HCT116 (cell line): ENCODE results near the gene SLK. TPM values are rescaled to one million over a fixed set of nuclear protein-coding genes. Genes with fewer than 3 reads are reported as not detected.

ENCODE experiments used
- ATAC-seq: fragments of 200-7000 bp; cut with Tn5 transposase; 2 replicates; pipeline ENCODE4 v1.9.1; 2020; ENCODE audit warnings: mild to moderate bottlenecking, moderate library complexity
- BruUV-seq: library from RNA; stranded (reverse); fragments of 400-500 nt; replicated peaks from 2 replicates; lab custom pipeline; 2021; lab: Mats Ljungman, UMichigan
- CTCF ChIA-PET: fragments of 300-600 bp; sonication (Branson Sonifier 250); formaldehyde crosslinking; loops from one replicate; lab custom pipeline; 2021; ENCODE audit warnings: antibody characterized with exemption; lab: Charles Lee
- POLR2A ChIA-PET: fragments of 300-600, 350-600 bp; sonication (Branson Sonifier 250); formaldehyde crosslinking; loops from one replicate; lab custom pipeline; 2021; ENCODE audit warnings: antibody characterized with exemption; lab: Charles Lee
- RAD21 ChIA-PET, 2 experiments: fragments of 300-600 bp; sonication (Branson Sonifier 250); formaldehyde crosslinking; loops; one replicate each; lab custom pipeline; 2023; ENCODE audit warnings: low total read pairs in 2 of 2; ENCODE audit not compliant: uncharacterized antibody in 2 of 2, unreplicated experiment in 2 of 2, low non-redundant PET in 1 of 2; lab: Charles Lee
- DNase-seq: peaks from one replicate; pipeline ENCODE4 v3.0.0-alpha.2; 2010; ENCODE audit warnings: low read depth, low spot score
- H2AFZ ChIP-seq: fragments of 200-600 bp; shearing (Covaris generic), sonication (generic); 2 replicates; pipeline ENCODE4 v1.6.1; 2017; ENCODE audit warnings: low read depth, mixed run types, mixed read lengths, antibody characterized with exemption, low read length; ENCODE audit not compliant: poor library complexity, severe bottlenecking
- H3K27ac ChIP-seq: 2 replicates; pipeline ENCODE4 v1.5.1; 2012; ENCODE audit warnings: low read depth, low read length
- H3K27me3 ChIP-seq: fragments of 200-600 bp; sonication (generic); 2 replicates; pipeline ENCODE4 v1.6.1; 2016; ENCODE audit warnings: mixed run types, low read length, mixed read lengths; ENCODE audit not compliant: insufficient read depth
- H3K36me3 ChIP-seq, 2 experiments: fragments of 200-500 bp in 1 of 2; fragments of 200-600 bp in 1 of 2; sonication (Bioruptor generic) in 1 of 2; sonication (generic) in 1 of 2; 2 replicates each; pipeline versions ENCODE4 v1.5.1 to v1.6.1; 2014 to 2016; ENCODE audit warnings: low read length in 2 of 2, inconsistent platforms in 1 of 2, mixed read lengths in 1 of 2, mixed run types in 1 of 2; ENCODE audit not compliant: insufficient read depth in 2 of 2, control insufficient read depth in 1 of 2
- H3K4me1 ChIP-seq, 2 experiments: fragments of 200-600 bp in 1 of 2; sonication (generic) in 1 of 2; 2 replicates each; pipeline versions ENCODE4 v1.5.1 to v1.6.1; 2012 to 2017; ENCODE audit warnings: low read length in 2 of 2, inconsistent platforms in 1 of 2, mild to moderate bottlenecking in 1 of 2, mixed read lengths in 1 of 2, mixed run types in 1 of 2, moderate library complexity in 1 of 2; ENCODE audit not compliant: insufficient read depth in 2 of 2, control insufficient read depth in 1 of 2
- H3K4me2 ChIP-seq: fragments of 200-600 bp; sonication (generic); 2 replicates; pipeline ENCODE4 v1.6.1; 2017; ENCODE audit warnings: mixed run types, low read length, mixed read lengths
- H3K4me3 ChIP-seq, 2 experiments: fragments of 200-600 bp in 1 of 2; sonication (generic) in 1 of 2; replicated peaks in 1 of 2; 2 replicates each; pipeline ENCODE4 v1.5.1; 2011 to 2016; ENCODE audit warnings: low read length in 2 of 2, control low read depth in 1 of 2, low read depth in 1 of 2, mild to moderate bottlenecking in 1 of 2, mixed read lengths in 1 of 2, mixed run types in 1 of 2
- H3K79me2 ChIP-seq: fragments of 200-600 bp; sonication (generic); 2 replicates; pipeline ENCODE4 v1.6.1; 2017; ENCODE audit warnings: mild to moderate bottlenecking, mixed run types, low read length, moderate library complexity, mixed read lengths; ENCODE audit not compliant: insufficient read depth
- H3K9ac ChIP-seq: fragments of 200-600 bp; sonication (generic); 2 replicates; pipeline ENCODE4 v1.6.1; 2016; ENCODE audit warnings: low read length, mixed read lengths
- H3K9me2 ChIP-seq: fragments of 200-600 bp; sonication (generic), shearing (Covaris generic); 2 replicates; pipeline ENCODE4 v1.6.1; 2017; ENCODE audit warnings: mixed run types, mild to moderate bottlenecking, moderate library complexity; ENCODE audit not compliant: insufficient read depth
- H3K9me3 ChIP-seq, 2 experiments: fragments of 200-500 bp in 1 of 2; fragments of 200-600 bp in 1 of 2; sonication (Bioruptor generic) in 1 of 2; sonication (generic) in 1 of 2; 2 replicates each; pipeline ENCODE4 v1.6.1; 2014 to 2017; ENCODE audit warnings: low read length in 2 of 2, mixed read lengths in 2 of 2, inconsistent platforms in 1 of 2, low read depth in 1 of 2, mild to moderate bottlenecking in 1 of 2, mixed run types in 1 of 2, moderate library complexity in 1 of 2; ENCODE audit not compliant: control insufficient read depth in 1 of 2, insufficient read depth in 1 of 2
- H4K20me1 ChIP-seq: fragments of 200-600 bp; sonication (generic), shearing (Covaris generic); 2 replicates; pipeline ENCODE4 v1.6.1; 2017; ENCODE audit warnings: mixed run types, mild to moderate bottlenecking, moderate library complexity; ENCODE audit not compliant: insufficient read depth
- CEBPB ChIP-seq: IDR thresholded peaks from 2 replicates; pipeline ENCODE4 v1.6.1; 2012; ENCODE audit warnings: low read depth
- CTCF ChIP-seq, 3 experiments: fragments of 200-600 bp in 1 of 3; sonication (generic) in 1 of 3; IDR thresholded peaks in 2 of 3; conservative IDR thresholded peaks in 1 of 3; 2 replicates each; pipeline ENCODE4 v1.5.1; 2012 to 2017; ENCODE audit warnings: low read depth in 2 of 3, low read length in 2 of 3, antibody characterized with exemption in 1 of 3, borderline replicate concordance in 1 of 3, control low read depth in 1 of 3, mild to moderate bottlenecking in 1 of 3, mixed read lengths in 1 of 3, mixed run types in 1 of 3, moderate library complexity in 1 of 3; ENCODE audit not compliant: insufficient read depth in 1 of 3
- EGR1 ChIP-seq: IDR thresholded peaks from 2 replicates; pipeline ENCODE4 v1.6.1; 2012; ENCODE audit warnings: low read depth
- ELF1 ChIP-seq: IDR thresholded peaks from 2 replicates; pipeline ENCODE4 v1.6.1; 2012; ENCODE audit warnings: low read depth, borderline replicate concordance
- EZH2 ChIP-seq: fragments of 200-600 bp; sonication (generic); IDR thresholded peaks from 2 replicates; pipeline ENCODE4 v1.6.1; 2017; ENCODE audit warnings: antibody characterized with exemption, mixed run types
- EZH2phosphoT487 ChIP-seq: fragments of 200-600 bp; IDR thresholded peaks from 2 replicates; pipeline ENCODE4 v1.6.1; 2018; ENCODE audit warnings: antibody characterized with exemption, borderline replicate concordance
- FOSL1 ChIP-seq: IDR thresholded peaks from 2 replicates; pipeline ENCODE4 v1.6.1; 2012; ENCODE audit warnings: low read depth
- JUND ChIP-seq: IDR thresholded peaks from 2 replicates; pipeline ENCODE4 v1.6.1; 2012
- MAX ChIP-seq: IDR thresholded peaks from 2 replicates; pipeline ENCODE4 v1.6.1; 2012
- POLR2AphosphoS5 ChIP-seq: IDR thresholded peaks from 2 replicates; pipeline ENCODE4 v1.6.1; 2011; ENCODE audit warnings: mild to moderate bottlenecking, low read depth, low read length, moderate library complexity
- SIN3A ChIP-seq: IDR thresholded peaks from 2 replicates; pipeline ENCODE4 v1.6.1; 2012; ENCODE audit warnings: low read depth
- TCF7L2 ChIP-seq: IDR thresholded peaks from 2 replicates; pipeline ENCODE4 v1.7.0; 2011; ENCODE audit warnings: borderline replicate concordance, inconsistent platforms; ENCODE audit not compliant: insufficient read depth, insufficient read length; ENCODE audit errors: extremely low read depth
- YY1 ChIP-seq: IDR thresholded peaks from 2 replicates; pipeline ENCODE4 v1.6.1; 2011; ENCODE audit warnings: low read length, low read depth, moderate library complexity, mild to moderate bottlenecking; ENCODE audit not compliant: insufficient replicate concordance; ENCODE audit errors: extremely low read depth
- ZFX ChIP-seq: fragments of 450-650 bp; IDR thresholded peaks from 2 replicates; pipeline ENCODE4 v1.6.1; 2017
- ZNF274 ChIP-seq: fragments of 200-500 bp; sonication (Bioruptor generic); IDR thresholded peaks from 2 replicates; pipeline ENCODE4 v1.6.1; 2014; ENCODE audit warnings: mild to moderate bottlenecking, low read depth, low read length, inconsistent platforms
- intact Hi-C: fragments of 100-400 bp; cut with micrococcal nuclease; formaldehyde crosslinking; loops from 2 replicates; pipeline ENCODE4 v1.10.0; 2022
- total RNA-seq: library from RNA; stranded (reverse); gene quantifications from one replicate; pipeline ENCODE4 v1.2.1, GENCODE V29; 2021; ENCODE audit not compliant: unreplicated experiment
- TF ChIP-seq, protein P1 (sequence below): IDR thresholded peaks from 2 replicates; pipeline ENCODE4 v1.6.1; 2012

Gene SLK
- total RNA-seq, 1 experiment from 2014 or later = 44.2 TPM

- Histone ChIP-seq H3K9me2 (no peaks in the 10 kb centered on the region), H3K4me3 (no peak overlapping the region), H3K4me2 (no peak overlapping the region), H3K9ac (no peak overlapping the region), H3K36me3 (no peaks in the 10 kb centered on the region), H3K9me3 (no peaks in the 10 kb centered on the region), H2AFZ (no peak overlapping the region), H4K20me1 (peaks cover 42% of the 10 kb centered on the region), H3K4me1 (peaks cover 2 to 14% of the 10 kb centered on the region in 2 experiments; a peak in 2 of 4 replicates), H3K27me3 (no peaks in the 10 kb centered on the region), H3K79me2 (peaks cover 100% of the 10 kb centered on the region), H3K27ac (no peak overlapping the region)
- ChIA-PET RAD21 (no interaction called here), POLR2A (interaction anchor here (1.5 kb wide), 1 partner anchor 14 kb away, joined by 5 read pairs; no protein-coding TSS in a partner anchor), CTCF (interaction anchor here (1.1 kb wide), 1 partner anchor 35 kb away, joined by 4 read pairs; no protein-coding TSS in a partner anchor)
- ATAC-seq = no peak
- TF ChIP-seq CEBPB (no peak), EZH2 (no peak), MAX (no peak), ZFX (no peak), YY1 (no peak), EGR1 (no peak), FOSL1 (no peak), SIN3A (no peak), TCF7L2 (no peak), ZNF274 (no peak)
- BruUV-seq = no TSS peak
- intact Hi-C loops = no loop called here
- DNase-seq = no peak
These were observed 16.5 kb downstream of the SLK start for GRCh38 chr10:103983367-103983911.

- H3K9me3 ChIP-seq = no peaks in the 10 kb centered on the region
- intact Hi-C loops = no loop called here
- H3K4me3 ChIP-seq = no peak overlapping the region
- H3K79me2 ChIP-seq = peaks cover 98% of the 10 kb centered on the region
- ChIA-PET POLR2A (no interaction called here), CTCF (interaction anchor here (0.7 to 1.1 kb wide), 2 partner anchors 98 to 273 kb away, joined by 3 to 4 read pairs; no protein-coding TSS in a partner anchor), RAD21 (no interaction called here)
- H3K9ac ChIP-seq = no peak overlapping the region
- 0 out of 4 replicates have a peak, but pooled peaks cover 0 to 2% of the 10 kb centered on the region in 2 experiments for H3K36me3 ChIP-seq
- H3K9me2 ChIP-seq = no peaks in the 10 kb centered on the region
- H2AFZ ChIP-seq = no peak overlapping the region
- DNase-seq = no peak
- no peaks in the 10 kb centered on the region for H3K27me3 ChIP-seq
- ATAC-seq = no peak
- H3K4me1 ChIP-seq = peaks cover 2 to 14% of the 10 kb centered on the region in 2 experiments; a peak in 2 of 4 replicates
- H4K20me1 ChIP-seq = peaks cover 46% of the 10 kb centered on the region
- no peak overlapping the region for H3K27ac ChIP-seq
- no TSS peak for BruUV-seq
- no peak overlapping the region for H3K4me2 ChIP-seq
- TF ChIP-seq FOSL1 (no peak), EZH2phosphoT487 (no peak), CTCF (IDR thresholded peaks at IDR 0.05 in 2 of 3, conservative IDR thresholded peaks at IDR 0.05 in 1 of 3; ENCODE audit: borderline replicate concordance in 1 of 3, insufficient read depth in 1 of 3, low read depth in 2 of 3, low read length in 2 of 3) (no peak), ELF1 (no peak), JUND (no peak), POLR2AphosphoS5 (no peak), SIN3A (no peak)
- TF ChIP-seq, protein P1, sequence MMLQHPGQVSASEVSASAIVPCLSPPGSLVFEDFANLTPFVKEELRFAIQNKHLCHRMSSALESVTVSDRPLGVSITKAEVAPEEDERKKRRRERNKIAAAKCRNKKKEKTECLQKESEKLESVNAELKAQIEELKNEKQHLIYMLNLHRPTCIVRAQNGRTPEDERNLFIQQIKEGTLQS = no peak
These were observed 18.8 kb downstream of the SLK start for GRCh38 chr10:103985726-103986125.
